Islet precursor cell (in vitro differentiated cells): ENCODE data around the gene PIEZO2.
"Not testable (repeated sequence)": the region's sequence is repeated elsewhere in the genome, so short reads cannot be mapped to it uniquely, and the experiment has no call there.

ENCODE experiments used
- DNase-seq: peaks from one replicate; pipeline ENCODE4 v3.0.0-alpha.2; 2018

The PIEZO2 gene

GRCh38 chr18:10923551-10924070, 225.8 kb downstream of the PIEZO2 start:
- no peak for DNase-seq

- no peak for DNase-seq
Observed at GRCh38 chr18:10923141-10923540, 226.2 kb downstream of the PIEZO2 start.

GRCh38 chr18:10922712-10923111, 226.7 kb downstream of the PIEZO2 start:
- DNase-seq, result not testable (repeated sequence)

GRCh38 chr18:10920309-10920708, 229.1 kb downstream of the PIEZO2 start:
- not testable (repeated sequence) for DNase-seq

- DNase-seq, result no peak
Observed at GRCh38 chr18:10919851-10920250, 229.5 kb downstream of the PIEZO2 start.

GRCh38 chr18:10916865-10917264, 232.5 kb downstream of the PIEZO2 start:
- DNase-seq, result no peak

- DNase-seq, result no peak
Observed at GRCh38 chr18:10916387-10916786, 233.0 kb downstream of the PIEZO2 start.

- DNase-seq, result not testable (repeated sequence)
Observed at GRCh38 chr18:10915748-10916147, 233.6 kb downstream of the PIEZO2 start.

- DNase-seq, result not testable (repeated sequence)
Observed at GRCh38 chr18:10914610-10915009, 234.8 kb downstream of the PIEZO2 start.

GRCh38 chr18:10913919-10914318, 235.4 kb downstream of the PIEZO2 start:
- no peak for DNase-seq

- no peak for DNase-seq
Observed at GRCh38 chr18:10912790-10913545, 236.4 kb downstream of the PIEZO2 start.

- no peak for DNase-seq
Observed at GRCh38 chr18:10909724-10910123, 239.6 kb downstream of the PIEZO2 start.

- DNase-seq, result no peak
Observed at GRCh38 chr18:10908760-10909159, 240.6 kb downstream of the PIEZO2 start.

- no peak for DNase-seq
Observed at GRCh38 chr18:10907749-10908148, 241.6 kb downstream of the PIEZO2 start.

- DNase-seq, result no peak
Observed at GRCh38 chr18:10901329-10901728, 248.0 kb downstream of the PIEZO2 start.

GRCh38 chr18:10900435-10900834, 248.9 kb downstream of the PIEZO2 start:
- DNase-seq, result no peak

- no peak for DNase-seq
Observed at GRCh38 chr18:10899481-10899880, 249.9 kb downstream of the PIEZO2 start.

- no peak for DNase-seq
Observed at GRCh38 chr18:10898417-10898974, 250.9 kb downstream of the PIEZO2 start.

GRCh38 chr18:10896851-10897250, 252.5 kb downstream of the PIEZO2 start:
- no peak for DNase-seq

- no peak for DNase-seq
Observed at GRCh38 chr18:10895976-10896375, 253.4 kb downstream of the PIEZO2 start.

GRCh38 chr18:10894501-10894900, 254.9 kb downstream of the PIEZO2 start:
- no peak for DNase-seq

- no peak for DNase-seq
Observed at GRCh38 chr18:10893761-10894160, 255.6 kb downstream of the PIEZO2 start.

GRCh38 chr18:10893196-10893595, 256.2 kb downstream of the PIEZO2 start:
- no peak for DNase-seq

- no peak for DNase-seq
Observed at GRCh38 chr18:10892786-10893185, 256.6 kb downstream of the PIEZO2 start.

- no peak for DNase-seq
Observed at GRCh38 chr18:10890022-10890421, 259.3 kb downstream of the PIEZO2 start.
